OCI-LY3 (cell line): ENCODE results near the gene ROR1.

Source experiments
- H2AFZ ChIP-seq: fragments of 200-600, 300-600 bp; shearing (Covaris generic); 2 replicates; pipeline ENCODE4 v1.6.0; 2014; ENCODE audit warnings: antibody characterized with exemption, low read depth, low read length
- H3K27ac ChIP-seq: fragments of 200-600, 300-600 bp; sonication (generic); 2 replicates; pipeline ENCODE4 v1.5.1; 2014; ENCODE audit warnings: mild to moderate bottlenecking, low read length, moderate library complexity, mixed read lengths
- H3K27me3 ChIP-seq: fragments of 200-600, 300-600 bp; sonication (generic); 2 replicates; pipeline ENCODE4 v1.6.1; 2014; ENCODE audit warnings: low read depth, low read length, mixed read lengths
- H3K36me3 ChIP-seq: fragments of 200-600, 300-600 bp; sonication (generic); replicated peaks from 2 replicates; pipeline ENCODE3; 2014; ENCODE audit warnings: low read depth, low read length, mixed read lengths
- H3K4me1 ChIP-seq: fragments of 300-600, 200-600 bp; sonication (generic); 2 replicates; pipeline ENCODE4 v1.6.1; 2014; ENCODE audit warnings: low read length, mixed read lengths
- H3K4me2 ChIP-seq: fragments of 200-600, 300-600 bp; sonication (generic); 2 replicates; pipeline ENCODE4 v1.6.1; 2014; ENCODE audit warnings: low read length, mixed read lengths
- H3K4me3 ChIP-seq: fragments of 300-600, 200-600 bp; sonication (generic); 2 replicates; pipeline ENCODE4 v1.5.1; 2014; ENCODE audit warnings: antibody characterized with exemption, mild to moderate bottlenecking, low read length, moderate library complexity
- H3K79me2 ChIP-seq: fragments of 300-600, 200-600 bp; shearing (Covaris generic); 2 replicates; pipeline ENCODE4 v1.6.1; 2014; ENCODE audit warnings: mild to moderate bottlenecking, low read length, mixed read lengths
- H3K9ac ChIP-seq: fragments of 300-600, 200-600 bp; shearing (Covaris generic); 2 replicates; pipeline ENCODE4 v1.6.0; 2014; ENCODE audit warnings: mild to moderate bottlenecking, low read length, moderate library complexity
- H3K9me3 ChIP-seq: fragments of 200-600, 300-600 bp; shearing (Covaris generic); 2 replicates; pipeline ENCODE4 v1.6.1; 2014; ENCODE audit warnings: low read length, mixed read lengths; ENCODE audit not compliant: insufficient read depth
- H4K20me1 ChIP-seq: fragments of 200-600, 300-600 bp; sonication (generic); 2 replicates; pipeline ENCODE4 v1.6.1; 2016; ENCODE audit warnings: low read length, mixed read lengths; ENCODE audit not compliant: insufficient read depth
- EZH2phosphoT487 ChIP-seq: fragments of 200-600 bp; shearing (Covaris generic); IDR thresholded peaks from 2 replicates; pipeline ENCODE4 v1.6.1; 2018; ENCODE audit warnings: antibody characterized with exemption, mixed run types, low read depth
- TF ChIP-seq, protein P1 (sequence below): fragments of 200-600, 300-600 bp; sonication (generic); IDR thresholded peaks from 2 replicates; pipeline ENCODE4 v1.5.1; 2014; ENCODE audit warnings: antibody characterized with exemption, low read length, low read depth

ROR1 gene

DNA sequence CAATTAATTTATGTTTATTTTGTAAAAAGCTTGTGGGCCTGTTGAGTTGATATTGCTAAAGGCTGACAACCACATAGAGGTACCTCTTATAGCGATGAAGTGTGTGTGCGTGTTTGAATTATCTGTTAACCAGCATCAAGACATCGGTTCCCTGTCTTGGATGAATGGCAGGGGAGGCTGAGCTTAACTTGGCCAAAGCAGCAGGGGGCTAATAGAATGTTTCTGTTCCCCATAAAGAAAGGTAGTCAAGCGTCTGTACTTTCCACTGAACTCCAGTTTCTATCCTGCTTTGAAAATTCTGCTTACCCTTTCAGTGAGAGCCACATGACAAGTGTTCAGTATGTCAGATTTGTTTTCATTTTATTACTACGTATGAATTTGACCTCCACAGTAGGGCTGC, 63.0 kb downstream of the ROR1 start:
- no peaks in the 10 kb centered on the region for H3K79me2 ChIP-seq

GRCh38 chr1:63843010-63843409, 69.2 kb downstream of the ROR1 start:
- Histone ChIP-seq H2AFZ (no peak overlapping the region), H3K36me3 (no peaks in the 10 kb centered on the region), H3K27ac (no peak overlapping the region), H3K4me2 (no peak overlapping the region), H4K20me1 (no peaks in the 10 kb centered on the region), H3K27me3 (no peaks in the 10 kb centered on the region), H3K4me3 (no peak overlapping the region), H3K9me3 (no peaks in the 10 kb centered on the region), H3K9ac (no peak overlapping the region), H3K4me1 (no peaks in the 10 kb centered on the region), H3K79me2 (no peaks in the 10 kb centered on the region)
- TF ChIP-seq EZH2phosphoT487: no peak
- TF ChIP-seq, protein P1, sequence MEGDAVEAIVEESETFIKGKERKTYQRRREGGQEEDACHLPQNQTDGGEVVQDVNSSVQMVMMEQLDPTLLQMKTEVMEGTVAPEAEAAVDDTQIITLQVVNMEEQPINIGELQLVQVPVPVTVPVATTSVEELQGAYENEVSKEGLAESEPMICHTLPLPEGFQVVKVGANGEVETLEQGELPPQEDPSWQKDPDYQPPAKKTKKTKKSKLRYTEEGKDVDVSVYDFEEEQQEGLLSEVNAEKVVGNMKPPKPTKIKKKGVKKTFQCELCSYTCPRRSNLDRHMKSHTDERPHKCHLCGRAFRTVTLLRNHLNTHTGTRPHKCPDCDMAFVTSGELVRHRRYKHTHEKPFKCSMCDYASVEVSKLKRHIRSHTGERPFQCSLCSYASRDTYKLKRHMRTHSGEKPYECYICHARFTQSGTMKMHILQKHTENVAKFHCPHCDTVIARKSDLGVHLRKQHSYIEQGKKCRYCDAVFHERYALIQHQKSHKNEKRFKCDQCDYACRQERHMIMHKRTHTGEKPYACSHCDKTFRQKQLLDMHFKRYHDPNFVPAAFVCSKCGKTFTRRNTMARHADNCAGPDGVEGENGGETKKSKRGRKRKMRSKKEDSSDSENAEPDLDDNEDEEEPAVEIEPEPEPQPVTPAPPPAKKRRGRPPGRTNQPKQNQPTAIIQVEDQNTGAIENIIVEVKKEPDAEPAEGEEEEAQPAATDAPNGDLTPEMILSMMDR: no peak

More for the DNA sequence above, 63.0 kb downstream of the ROR1 start:
- Histone ChIP-seq H4K20me1 (no peaks in the 10 kb centered on the region), H3K36me3 (no peaks in the 10 kb centered on the region), H2AFZ (no peak overlapping the region), H3K9ac (no peak overlapping the region), H3K27ac (no peak overlapping the region), H3K4me1 (peaks cover 25% of the 10 kb centered on the region), H3K9me3 (no peaks in the 10 kb centered on the region), H3K4me2 (peak overlapping the region; percentile 51), H3K4me3 (peak overlapping the region; percentile 27; the same call in 1 of the 2 replicates), H3K27me3 (no peaks in the 10 kb centered on the region)
- TF ChIP-seq, protein P1: no peak
- no peak for TF ChIP-seq EZH2phosphoT487

DNA sequence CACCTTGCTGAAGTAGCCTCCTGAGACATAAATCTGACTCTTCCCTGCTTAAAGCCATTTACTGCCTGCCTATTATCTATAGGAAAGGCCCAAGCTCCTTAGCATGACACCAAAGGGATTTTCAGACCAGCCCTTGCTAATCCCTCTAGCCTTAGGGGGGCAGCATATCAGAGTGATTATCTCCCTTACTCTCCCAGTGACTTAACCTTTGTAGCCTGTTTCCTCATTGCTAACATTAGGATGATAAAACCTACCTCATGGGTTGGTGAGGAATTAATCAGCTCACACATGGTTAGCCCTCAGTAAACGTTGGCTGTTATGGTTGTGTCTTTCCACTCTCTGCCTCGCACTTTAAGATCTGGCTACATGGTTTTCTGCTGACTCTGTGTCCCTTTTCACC, 70.1 kb downstream of the ROR1 start:
- H3K27ac ChIP-seq: no peak overlapping the region
- no peak overlapping the region for H3K4me2 ChIP-seq
- no peaks in the 10 kb centered on the region for H3K9me3 ChIP-seq
- no peaks in the 10 kb centered on the region for H3K27me3 ChIP-seq
- H3K79me2 ChIP-seq: no peaks in the 10 kb centered on the region
- no peaks in the 10 kb centered on the region for H3K4me1 ChIP-seq
- no peaks in the 10 kb centered on the region for H3K36me3 ChIP-seq
- H3K4me3 ChIP-seq: no peak overlapping the region
- no peaks in the 10 kb centered on the region for H4K20me1 ChIP-seq
- no peak overlapping the region for H2AFZ ChIP-seq
- H3K9ac ChIP-seq: no peak overlapping the region
- TF ChIP-seq, protein P1: no peak; the same call in 1 of the 2 replicates
- no peak for TF ChIP-seq EZH2phosphoT487

- H3K9ac ChIP-seq: no peak overlapping the region
- no peaks in the 10 kb centered on the region for H3K27me3 ChIP-seq
- TF ChIP-seq, protein P1: no peak
- no peak for TF ChIP-seq EZH2phosphoT487
- no peaks in the 10 kb centered on the region for H3K9me3 ChIP-seq
- H4K20me1 ChIP-seq: no peaks in the 10 kb centered on the region
- H3K36me3 ChIP-seq: no peaks in the 10 kb centered on the region
- no peaks in the 10 kb centered on the region for H3K4me1 ChIP-seq
- H3K79me2 ChIP-seq: no peaks in the 10 kb centered on the region
- H3K27ac ChIP-seq: no peak overlapping the region
- H3K4me2 ChIP-seq: no peak overlapping the region
- no peak overlapping the region for H2AFZ ChIP-seq
- no peak overlapping the region for H3K4me3 ChIP-seq
These were observed 71.5 kb downstream of the ROR1 start for GRCh38 chr1:63845346-63845745.
